OCI-LY1 (cell line): ENCODE measurements around the gene PLD2.

Experiments used
- EZH2 ChIP-seq: fragments of 200-600 bp; sonication (generic), shearing (Covaris generic); IDR thresholded peaks from 2 replicates; pipeline ENCODE4 v1.8.0; 2017; ENCODE audit warnings: borderline replicate concordance, mixed run types, mild to moderate bottlenecking, antibody characterized with exemption, low read length, moderate library complexity, mixed read lengths
- TF ChIP-seq, protein P1 (sequence below): fragments of 200-600 bp; sonication (generic), shearing (Covaris generic); IDR thresholded peaks from 2 replicates; pipeline ENCODE4 v1.5.1; 2017; ENCODE audit warnings: mild to moderate bottlenecking, antibody characterized with exemption, low read length, moderate library complexity, mixed read lengths

GRCh38 chr17:4816826-4817225 is 9.9 kb downstream of the PLD2 start:
- no peak for TF ChIP-seq EZH2
- TF ChIP-seq, protein P1, sequence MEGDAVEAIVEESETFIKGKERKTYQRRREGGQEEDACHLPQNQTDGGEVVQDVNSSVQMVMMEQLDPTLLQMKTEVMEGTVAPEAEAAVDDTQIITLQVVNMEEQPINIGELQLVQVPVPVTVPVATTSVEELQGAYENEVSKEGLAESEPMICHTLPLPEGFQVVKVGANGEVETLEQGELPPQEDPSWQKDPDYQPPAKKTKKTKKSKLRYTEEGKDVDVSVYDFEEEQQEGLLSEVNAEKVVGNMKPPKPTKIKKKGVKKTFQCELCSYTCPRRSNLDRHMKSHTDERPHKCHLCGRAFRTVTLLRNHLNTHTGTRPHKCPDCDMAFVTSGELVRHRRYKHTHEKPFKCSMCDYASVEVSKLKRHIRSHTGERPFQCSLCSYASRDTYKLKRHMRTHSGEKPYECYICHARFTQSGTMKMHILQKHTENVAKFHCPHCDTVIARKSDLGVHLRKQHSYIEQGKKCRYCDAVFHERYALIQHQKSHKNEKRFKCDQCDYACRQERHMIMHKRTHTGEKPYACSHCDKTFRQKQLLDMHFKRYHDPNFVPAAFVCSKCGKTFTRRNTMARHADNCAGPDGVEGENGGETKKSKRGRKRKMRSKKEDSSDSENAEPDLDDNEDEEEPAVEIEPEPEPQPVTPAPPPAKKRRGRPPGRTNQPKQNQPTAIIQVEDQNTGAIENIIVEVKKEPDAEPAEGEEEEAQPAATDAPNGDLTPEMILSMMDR = no peak
